Kidney tubule cell (primary cell): ENCODE data around the gene CDC40.
A peak's percentile ranks its signal among the peaks of the same experiment; 100 is the strongest.
"Not testable (repeated sequence)": the region's sequence is repeated elsewhere in the genome, so short reads cannot be mapped to it uniquely, and the experiment has no call there.

Source experiments
- DNase-seq: peaks from one replicate; pipeline ENCODE4 v3.0.0-alpha.2; 2018; ENCODE audit warnings: low spot score

The CDC40 gene

DNA sequence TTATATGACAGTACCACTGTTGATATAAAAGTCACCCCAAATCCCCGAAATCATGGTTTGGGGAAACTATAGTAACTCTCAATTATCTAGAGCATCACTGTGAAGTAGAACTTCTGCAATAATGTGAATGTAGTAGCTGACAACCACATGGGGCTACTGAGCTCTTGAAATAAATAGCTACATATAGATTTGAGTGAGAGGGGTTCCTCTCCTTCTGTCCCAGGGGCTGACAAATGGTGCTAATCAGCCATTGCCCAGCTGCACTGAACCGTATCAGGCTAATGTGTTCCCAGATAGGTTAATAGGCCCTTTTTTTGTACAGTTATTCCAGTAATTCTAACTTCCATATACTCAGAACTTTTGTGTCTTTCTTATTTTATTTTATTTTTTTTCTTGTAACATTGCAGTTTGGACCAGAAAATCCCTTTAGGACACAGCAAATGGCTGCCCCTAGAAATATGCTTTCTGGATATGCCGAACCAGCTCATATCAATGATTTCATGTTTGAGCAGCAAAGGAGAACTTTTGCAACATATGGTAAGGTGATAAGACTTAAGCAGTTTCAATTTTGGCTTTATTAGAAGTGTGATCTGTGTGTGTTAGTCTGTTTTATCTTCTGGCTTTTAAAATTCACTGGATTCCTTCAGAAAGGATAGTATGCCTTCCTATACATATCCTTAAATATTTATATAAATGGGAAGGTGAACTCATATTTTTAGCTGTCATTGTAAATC lies 21.1 kb downstream of the CDC40 start:
- no peak for DNase-seq

DNA sequence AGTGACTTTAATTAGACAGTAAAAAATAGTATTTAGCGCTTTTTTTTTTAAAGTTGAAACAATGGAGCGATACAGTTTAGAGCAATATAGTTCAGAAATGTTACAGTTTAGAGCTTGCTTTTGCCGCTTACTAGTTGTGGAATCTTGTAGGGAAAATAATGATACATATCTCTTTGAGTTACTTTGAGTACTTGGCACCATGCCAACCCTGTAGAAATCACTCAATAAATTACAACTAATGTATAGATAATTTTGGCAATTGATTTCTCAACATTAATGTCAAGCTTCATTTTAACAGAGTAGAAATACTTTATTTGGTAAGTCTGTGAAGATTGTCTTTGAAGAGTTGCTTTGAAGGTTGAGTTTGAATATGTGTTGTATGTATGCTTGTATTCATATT lies 27.4 kb downstream of the CDC40 start:
- DNase-seq, result no peak

DNA sequence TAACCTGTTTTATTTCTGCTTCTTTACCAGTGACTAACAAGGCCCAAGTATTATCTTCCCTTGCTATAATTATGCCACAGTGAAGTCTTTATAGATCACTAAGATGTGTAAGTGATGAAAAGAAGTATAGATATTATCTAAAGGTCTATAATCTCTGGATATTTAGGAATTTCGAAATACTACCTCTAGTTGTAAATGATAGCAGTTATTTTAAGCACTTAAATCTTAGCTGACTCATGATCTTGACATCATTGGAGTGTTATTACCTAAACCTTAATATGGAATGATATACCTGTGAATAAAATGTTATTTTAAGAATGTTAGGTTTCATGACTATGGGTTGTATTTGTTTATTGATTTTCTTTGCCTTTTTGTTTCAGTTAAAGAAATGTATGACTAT lies 31.5 kb downstream of the CDC40 start:
- DNase-seq, result no peak

DNA sequence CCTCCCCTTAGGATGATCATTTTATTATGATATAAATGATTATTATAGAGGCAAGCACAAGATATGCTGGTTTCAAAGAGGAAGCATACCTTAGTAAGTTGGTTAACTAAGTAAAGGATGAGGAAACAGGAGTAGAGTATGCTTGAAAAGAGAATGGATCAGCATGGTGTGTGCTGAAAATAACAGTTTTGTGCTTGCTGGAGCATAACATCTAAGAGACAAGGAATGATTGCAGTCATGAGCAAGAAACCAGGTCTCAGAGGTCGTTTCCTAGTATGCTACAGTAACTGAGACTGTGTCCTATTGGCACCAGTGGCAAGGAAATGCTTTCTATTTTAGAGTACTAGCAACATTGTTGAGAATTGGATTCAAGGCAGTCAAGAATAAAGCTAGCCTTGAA lies 34.1 kb downstream of the CDC40 start:
- DNase-seq, result peak; percentile 72

DNA sequence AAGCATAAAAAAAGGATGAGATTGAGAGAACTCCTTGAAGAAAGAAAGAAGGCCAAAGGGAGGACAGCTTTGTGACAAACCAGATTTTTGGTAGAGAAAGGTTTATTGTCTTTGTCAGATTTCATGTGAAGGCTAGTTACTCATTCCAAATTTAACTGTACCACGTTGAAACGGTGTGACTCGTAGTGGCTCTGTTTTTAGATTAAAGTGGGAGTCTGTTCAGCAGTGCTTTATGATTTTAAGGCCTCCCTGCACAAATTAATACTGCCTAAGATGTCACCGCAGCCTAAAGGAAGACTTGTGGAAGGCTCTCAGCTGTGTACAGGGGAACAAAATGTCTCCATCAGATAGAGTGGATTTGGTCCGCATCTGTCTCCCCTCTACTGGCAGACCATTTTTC lies 35.9 kb downstream of the CDC40 start:
- DNase-seq, result no peak

DNA sequence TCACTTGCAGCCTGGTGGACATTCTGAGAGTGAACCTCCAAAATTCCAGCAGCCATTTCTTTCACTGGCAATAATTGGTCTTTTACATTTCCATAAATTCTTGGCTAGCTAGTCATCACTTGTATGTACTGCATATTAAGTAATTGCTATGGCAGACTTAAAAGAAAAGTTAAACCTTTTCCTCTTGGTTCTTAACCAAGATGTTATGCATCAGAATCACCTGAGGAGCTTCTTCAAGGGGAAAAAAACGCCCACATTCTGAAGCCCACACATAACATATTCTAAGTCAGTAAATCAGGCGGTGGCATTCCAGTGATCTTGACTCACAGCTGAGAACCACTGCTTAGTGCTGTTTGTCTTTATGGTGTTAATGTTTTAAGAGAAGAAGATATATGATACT lies 37.0 kb downstream of the CDC40 start:
- DNase-seq, result peak; percentile 89

DNA sequence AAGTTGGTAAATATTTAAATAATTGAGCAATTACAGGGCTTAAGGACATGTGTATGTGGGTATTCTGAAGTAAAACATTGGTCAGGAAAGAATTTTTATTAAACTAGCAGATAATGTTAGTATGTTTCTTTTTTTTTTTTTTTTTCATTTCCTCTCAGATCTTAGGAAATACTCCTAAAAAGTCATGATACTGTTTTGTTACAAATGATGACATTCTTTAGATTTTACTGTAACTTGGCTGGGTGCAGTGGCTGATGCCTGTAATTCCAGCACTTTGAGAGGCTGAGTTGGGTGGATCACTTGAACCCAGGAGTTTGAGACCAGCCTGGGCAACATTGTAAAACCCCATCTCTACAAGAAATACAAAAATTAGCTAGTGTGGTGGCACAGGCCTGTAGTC lies 41.5 kb downstream of the CDC40 start:
- no peak for DNase-seq

DNA sequence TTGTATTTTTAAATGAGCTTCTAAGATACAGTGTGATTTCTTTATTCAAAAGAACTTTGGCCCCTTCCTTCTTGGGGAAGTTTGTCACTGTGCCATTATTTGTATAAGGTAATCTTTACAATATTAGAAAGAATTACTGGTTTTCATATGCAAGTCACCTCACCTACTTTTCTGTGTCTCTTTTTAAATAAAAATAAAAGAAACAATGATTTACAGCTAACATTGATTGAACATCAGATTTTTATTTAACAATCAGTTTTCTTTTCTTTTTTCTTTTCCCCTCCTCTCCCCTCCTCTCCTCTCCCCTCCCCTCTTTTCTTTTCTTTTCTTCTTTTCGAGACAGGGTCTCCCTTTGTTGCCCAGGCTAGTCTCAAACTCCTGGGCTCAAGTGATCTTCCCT lies 46.0 kb downstream of the CDC40 start:
- no peak for DNase-seq

DNA sequence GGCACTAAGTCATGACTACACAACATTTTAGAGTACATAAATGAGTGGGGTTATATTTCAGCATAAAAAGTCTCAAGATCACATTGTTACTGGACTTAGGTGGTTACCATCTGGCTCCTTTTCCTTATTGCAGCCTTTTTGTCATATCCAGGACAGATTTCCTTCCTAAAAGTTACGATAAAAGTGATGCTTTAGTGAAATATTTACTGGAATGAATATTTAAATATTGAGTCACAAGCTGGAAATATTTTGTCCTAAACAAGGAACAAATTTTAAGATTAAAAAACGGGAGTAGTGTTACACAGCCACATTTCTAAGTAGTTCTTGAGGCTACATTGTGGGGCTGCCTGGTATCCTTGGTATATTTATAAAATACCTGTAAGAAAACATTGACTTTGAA lies 52.2 kb downstream of the CDC40 start:
- no peak for DNase-seq

DNA sequence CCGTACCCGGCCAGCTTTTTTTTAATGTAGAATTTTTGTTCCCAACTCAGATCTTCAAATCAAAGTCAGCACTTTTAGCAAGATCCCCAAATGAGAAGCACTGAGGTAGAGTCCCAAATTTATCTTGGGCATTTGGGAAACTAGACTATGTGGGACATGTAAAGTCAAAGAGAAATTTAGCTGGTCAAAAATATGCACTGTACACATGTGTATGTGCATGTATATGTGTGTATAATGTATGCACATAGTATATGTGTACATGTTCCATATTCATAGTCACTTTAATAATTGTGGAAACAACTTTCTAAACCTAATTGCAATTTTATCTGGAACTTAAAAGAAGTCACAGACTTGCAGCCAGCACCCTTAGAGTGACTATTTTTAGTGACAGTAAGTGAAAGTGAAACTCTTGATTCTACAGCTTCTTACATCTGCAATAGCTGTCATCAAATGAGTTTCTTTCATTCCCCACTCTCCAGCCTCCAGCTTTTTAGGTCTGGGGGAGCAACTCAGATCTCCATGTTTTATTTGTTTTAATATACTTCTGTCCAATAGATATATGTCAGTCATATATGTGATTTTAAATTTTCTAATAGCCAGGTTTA lies 53.6 kb downstream of the CDC40 start:
- DNase-seq, result peak; percentile 24

DNA sequence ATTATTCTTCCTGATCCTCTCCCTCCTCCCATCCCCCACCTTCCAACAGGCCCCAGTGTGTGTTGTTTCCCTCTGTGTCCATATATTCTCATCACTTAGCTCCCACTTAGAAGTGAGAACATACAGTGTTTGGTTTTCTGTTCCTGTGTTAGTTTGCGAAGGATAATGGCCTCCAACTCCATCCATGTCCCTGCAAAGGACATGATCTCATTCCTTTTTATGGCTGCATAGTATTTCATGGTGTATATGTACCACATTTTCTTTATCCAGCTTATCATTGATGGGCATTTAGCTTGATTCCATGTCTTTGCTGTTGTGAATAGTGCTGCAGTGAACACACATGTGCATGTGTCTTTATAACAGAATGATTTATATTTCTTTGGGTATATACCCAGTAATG lies 55.8 kb downstream of the CDC40 start:
- DNase-seq, result not testable (repeated sequence)

DNA sequence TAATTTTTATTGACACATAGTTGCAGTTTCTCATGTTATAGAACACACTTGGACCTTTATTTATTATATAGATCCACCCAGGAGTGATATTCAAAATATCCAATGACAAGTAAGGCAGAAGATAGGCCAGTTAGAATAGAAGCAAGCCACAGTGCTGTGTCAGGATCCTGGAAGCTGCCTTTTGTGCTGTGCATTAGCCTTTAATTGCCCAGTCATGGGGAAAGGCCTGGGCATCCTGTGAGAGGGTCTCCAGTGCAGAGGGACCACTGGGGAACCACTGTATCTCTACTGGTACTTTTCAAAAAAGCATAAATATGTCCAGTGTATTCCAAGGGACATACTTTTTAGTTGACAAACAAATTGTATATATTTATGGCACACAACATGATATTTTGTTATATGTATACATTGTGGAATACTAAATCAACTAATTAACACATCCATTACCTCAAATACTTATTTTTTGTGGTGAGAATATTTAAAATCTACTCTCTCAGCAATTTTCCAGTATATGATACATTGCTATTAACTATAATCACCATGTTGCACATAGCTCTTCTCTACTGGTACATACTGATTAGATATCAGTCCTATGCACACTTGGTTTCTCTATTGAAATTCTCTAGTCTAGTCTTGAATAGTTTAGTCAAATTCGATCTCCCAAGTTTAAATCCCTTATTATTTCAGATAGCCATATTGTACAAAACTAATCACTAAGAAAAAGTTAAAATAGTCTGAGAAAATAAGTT lies 59.5 kb downstream of the CDC40 start:
- DNase-seq, result no peak

DNA sequence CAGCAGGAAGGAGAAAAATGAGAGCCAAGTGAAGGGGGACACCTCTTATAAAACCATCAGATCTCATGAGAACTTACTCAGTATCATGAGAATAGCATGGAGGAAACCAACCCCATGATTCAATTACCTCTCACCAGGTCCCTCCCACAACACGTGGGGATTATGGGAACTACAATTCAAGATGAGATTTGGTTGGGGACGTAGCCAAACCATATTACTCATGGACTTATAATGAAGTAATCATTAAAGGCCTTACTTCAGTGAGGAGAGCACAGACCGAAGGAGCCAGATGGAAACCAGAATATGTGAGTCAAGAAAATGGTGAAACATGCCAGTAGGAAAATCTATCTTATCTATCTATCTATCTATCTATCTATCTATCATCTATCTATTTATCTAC lies 64.4 kb downstream of the CDC40 start:
- DNase-seq, result not testable (repeated sequence)

DNA sequence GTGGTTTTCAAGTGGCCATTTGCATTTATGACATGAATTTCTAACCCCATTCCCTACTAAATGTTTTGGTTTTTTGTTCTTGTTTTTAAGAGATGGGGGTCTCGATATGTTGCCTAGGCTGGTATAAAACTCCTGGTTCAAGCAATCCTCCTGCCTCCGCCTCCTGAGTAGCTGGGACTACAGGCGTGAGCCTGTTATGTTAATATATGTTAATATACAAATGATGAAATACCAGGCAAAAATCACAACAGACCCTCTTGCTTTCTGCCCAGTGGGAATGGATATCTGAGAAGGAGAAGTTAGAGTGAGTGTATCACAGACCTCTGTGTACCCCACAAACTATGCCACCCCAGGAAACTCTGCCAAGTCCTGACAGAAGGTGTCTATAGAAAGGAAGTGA lies 66.2 kb downstream of the CDC40 start:
- DNase-seq, result no peak

DNA sequence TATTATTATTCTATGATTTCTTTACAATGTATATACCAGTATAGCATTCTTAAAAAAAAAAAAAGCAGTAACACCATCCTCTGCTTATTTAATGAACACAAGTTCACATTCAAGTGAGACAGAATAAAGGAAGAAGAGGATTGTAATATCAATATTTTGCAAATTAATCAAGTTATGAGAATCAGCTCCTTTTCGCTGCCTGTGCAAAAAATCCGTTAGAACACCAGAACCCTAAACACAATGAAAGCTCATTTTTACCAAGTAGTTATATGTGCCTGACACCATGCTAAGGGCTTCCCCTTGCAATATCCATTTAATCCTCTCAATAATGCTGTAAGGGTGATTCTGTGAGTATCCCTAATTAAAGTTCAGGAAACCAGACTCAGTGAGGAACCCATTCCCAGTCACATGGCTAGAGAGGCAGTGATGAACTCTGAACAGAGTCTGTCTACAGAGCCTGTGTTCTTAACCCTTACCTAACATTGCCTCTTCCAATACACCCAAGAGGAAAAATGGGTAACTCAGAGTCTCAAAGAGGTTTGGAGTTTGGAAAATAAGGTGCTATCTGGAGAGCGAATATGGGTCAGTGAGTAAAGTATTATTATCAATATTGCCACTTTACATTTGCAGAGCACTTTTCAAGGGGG lies 66.8 kb downstream of the CDC40 start:
- no peak for DNase-seq

DNA sequence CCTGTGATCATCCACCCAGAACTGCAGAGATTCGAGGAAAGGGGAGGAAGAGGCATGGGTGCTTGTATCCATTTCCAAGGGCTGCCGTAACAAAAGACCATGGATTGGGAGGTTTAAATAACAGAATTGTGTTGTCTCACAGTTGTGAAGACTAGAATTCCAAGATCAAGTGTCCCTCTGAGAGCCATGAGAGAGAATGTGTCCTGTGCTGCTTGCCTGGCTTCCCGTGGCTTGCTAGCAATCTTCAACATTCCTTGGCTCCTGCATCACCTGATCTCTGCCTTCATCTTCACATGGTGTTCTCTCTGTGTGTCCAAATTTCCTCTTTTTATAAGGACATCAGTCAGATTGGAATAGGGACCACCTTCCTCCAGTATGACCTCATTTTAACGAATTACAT lies 69.8 kb downstream of the CDC40 start:
- DNase-seq, result peak; percentile 6

DNA sequence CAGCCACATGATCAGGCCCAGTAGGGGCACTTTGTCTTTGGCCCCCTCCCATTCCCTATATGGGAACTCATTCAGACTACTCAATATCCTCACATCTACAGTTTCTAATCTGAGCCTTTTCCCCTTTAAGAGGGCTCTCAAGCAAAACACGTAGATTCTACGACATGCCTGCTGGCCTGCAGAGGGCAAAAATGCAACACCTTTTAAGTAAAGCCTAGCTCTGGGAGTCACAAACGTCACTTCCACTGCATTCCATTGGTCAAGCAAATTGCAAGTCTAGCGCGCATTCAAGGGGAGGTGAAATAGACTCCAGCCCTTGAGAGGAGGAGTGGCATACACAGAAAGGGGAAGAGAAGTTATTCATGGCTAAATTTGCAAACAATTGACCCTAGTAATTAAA lies 70.6 kb downstream of the CDC40 start:
- no peak for DNase-seq

DNA sequence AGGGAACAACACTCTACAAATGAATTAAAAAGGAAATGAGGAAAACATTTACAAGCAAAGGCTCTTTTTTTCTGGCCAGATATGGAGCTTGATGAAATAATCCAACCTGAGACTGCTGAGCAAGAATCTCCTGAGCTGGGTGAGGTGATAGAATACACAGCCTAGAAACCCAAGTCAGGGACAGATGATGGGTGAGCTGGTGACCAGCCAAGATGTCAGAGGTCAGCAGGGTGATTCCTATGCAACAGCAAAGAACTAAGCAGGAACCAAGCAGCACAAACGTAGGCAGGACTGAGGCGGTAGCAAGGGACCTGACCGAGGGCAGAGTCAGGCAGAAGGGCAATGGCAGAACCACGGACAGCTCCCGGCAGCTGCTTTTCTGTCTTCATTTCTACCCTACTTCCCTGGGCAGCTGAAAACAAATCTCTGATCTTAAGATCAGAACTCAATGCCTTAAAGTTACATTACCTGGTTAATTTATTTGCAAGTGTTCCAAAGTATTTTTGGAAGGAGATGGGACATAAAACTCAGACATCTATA lies 75.1 kb downstream of the CDC40 start:
- DNase-seq, result peak; percentile 30

DNA sequence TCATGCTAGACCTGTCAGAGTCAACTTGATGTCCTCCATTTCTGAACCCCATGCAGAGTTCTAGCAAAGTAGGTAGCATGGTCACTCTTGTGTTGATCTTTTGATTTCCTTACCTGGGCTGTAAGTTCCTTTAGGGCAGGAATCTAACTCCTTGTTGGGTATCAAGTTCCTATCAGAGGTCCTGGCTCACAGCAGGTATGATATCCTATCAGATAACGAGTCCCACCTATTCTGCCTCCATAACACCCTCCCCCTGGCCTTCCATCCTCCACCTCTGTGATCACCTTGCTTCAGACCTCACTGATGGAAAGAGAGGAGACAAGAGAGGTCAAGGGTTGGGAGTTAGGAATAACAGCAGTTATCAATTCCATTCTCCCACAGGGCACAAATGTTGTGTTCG lies 76.1 kb downstream of the CDC40 start:
- no peak for DNase-seq

DNA sequence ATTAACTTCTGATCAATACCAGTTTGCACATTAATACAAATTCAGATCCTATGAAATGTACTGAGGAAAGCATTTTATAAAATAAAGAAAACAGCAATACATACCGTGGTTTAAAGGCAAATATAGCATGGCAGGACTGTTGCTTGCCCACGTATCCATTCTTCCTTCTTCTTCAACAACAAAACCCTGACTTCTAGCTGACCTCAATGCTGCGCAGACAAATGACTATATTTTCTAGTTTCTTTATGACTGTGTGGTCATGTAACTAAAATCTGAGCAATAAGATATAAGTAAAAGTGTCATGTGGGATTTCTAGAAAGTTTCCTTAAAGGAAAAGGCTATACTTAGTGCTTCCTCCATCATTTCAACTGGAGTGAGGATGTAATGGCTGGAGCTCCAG lies 85.0 kb downstream of the CDC40 start:
- no peak for DNase-seq

DNA sequence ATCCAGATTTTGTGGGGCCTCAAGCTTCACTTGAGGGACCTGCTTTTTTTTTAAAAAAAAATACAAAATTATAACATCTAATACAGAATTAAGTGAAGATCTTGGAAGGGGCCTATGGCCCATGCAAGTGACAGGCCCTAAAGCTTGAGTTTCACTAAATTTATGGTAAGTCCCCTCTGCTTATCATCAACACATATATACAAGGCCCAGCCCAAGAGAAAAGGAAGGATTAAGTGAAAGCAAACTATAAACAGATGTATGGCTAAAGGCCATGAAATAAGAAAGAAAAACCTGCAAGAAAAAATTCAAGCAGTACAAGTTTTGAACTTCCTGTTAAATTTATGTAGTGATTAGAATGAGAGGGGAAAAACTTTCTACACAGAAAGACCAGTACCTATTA lies 86.8 kb downstream of the CDC40 start:
- DNase-seq, result no peak

DNA sequence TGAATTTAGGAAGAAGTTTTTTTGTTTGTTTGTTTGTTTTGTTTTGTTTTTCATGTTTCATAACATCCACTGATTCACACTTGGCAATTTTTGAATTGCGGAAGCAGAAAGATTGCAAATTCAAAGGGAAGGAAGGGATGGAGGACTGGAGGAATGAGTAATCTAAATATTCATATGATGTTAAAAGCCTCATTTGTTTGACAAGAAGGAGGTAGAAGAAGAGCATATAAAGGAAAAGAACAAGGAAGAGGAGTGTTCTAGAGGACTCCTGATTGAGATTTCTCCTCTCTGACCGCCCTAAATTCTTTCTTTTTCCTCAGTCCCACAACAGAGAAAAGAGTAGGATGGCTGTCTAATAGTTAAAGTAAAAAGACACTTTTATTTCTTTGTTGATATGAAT lies 89.4 kb downstream of the CDC40 start:
- no peak for DNase-seq

DNA sequence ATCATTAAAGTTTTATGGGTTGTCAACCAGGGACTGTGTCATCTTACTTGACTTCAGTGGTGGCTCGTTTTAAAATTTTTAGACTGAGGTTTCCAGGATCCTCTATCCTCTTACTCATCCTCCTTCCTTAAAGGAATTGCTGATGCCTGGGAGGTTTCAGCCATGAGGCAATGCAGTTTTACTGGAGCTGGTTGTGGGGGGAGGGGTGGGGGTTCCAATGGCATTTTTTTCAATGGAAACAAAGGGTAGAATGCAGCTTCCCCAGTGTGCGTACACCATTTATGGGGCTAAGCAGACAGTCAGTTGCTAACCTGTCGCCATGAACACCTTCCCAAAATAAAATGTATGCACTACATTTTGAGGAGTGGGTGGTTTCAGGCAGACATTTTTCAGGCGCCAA lies 89.9 kb downstream of the CDC40 start:
- DNase-seq, result peak; percentile 66
